A375 (cell line): ENCODE measurements around the gene RASA3. TPM values are rescaled to one million over a fixed set of nuclear protein-coding genes. Genes with fewer than 3 reads are reported as not detected.

Experiments
- total RNA-seq: library from RNA; depleted of rRNA; stranded (reverse); fragments of >200 nt; shearing (Covaris generic); gene quantifications from 2 replicates; pipeline ENCODE4 v1.2.3, GENCODE V29; 2014; rRNA removed

Gene RASA3, protein sequence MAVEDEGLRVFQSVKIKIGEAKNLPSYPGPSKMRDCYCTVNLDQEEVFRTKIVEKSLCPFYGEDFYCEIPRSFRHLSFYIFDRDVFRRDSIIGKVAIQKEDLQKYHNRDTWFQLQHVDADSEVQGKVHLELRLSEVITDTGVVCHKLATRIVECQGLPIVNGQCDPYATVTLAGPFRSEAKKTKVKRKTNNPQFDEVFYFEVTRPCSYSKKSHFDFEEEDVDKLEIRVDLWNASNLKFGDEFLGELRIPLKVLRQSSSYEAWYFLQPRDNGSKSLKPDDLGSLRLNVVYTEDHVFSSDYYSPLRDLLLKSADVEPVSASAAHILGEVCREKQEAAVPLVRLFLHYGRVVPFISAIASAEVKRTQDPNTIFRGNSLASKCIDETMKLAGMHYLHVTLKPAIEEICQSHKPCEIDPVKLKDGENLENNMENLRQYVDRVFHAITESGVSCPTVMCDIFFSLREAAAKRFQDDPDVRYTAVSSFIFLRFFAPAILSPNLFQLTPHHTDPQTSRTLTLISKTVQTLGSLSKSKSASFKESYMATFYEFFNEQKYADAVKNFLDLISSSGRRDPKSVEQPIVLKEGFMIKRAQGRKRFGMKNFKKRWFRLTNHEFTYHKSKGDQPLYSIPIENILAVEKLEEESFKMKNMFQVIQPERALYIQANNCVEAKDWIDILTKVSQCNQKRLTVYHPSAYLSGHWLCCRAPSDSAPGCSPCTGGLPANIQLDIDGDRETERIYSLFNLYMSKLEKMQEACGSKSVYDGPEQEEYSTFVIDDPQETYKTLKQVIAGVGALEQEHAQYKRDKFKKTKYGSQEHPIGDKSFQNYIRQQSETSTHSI
- 34.2 and 34.7 TPM in 2 replicates for total RNA-seq

DNA sequence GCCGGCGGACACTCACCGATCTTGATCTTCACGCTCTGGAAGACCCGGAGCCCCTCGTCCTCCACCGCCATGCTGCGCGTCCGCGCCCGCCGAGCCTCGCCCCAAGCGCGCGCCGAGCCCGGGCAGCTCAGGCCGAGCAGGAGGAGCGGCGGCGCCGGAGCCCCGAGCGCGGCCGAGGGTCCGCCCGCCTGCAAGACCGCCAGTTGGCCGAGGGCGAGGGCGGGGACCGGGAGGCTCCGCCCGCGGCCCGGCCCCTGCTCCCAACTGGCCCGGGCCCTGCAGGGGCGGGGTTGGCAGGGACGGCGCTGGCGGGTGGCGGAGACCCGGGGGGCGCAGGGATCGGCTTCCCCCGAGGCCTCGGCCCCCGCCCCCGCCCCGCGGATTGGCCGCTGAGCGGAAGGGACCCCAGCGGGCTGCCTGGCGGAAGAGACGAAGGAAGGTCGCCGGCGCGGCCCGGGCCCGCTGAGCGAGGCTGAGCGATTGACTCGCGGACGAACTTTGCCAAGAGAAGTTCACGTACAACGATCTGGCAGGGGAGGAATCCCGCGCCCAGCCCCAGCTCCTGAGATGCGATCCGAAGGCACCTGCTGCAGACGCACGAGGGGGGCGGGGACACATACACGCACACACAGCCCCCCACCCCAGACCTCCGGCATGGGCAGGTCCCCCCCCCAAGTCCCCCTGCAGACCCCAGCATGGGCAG is at the start of gene RASA3:
TSS of gene RASA3 (minus strand) at position 205 of the 703 bp plus-strand sequence. CDS start at position 71, 134 bp downstream.

DNA sequence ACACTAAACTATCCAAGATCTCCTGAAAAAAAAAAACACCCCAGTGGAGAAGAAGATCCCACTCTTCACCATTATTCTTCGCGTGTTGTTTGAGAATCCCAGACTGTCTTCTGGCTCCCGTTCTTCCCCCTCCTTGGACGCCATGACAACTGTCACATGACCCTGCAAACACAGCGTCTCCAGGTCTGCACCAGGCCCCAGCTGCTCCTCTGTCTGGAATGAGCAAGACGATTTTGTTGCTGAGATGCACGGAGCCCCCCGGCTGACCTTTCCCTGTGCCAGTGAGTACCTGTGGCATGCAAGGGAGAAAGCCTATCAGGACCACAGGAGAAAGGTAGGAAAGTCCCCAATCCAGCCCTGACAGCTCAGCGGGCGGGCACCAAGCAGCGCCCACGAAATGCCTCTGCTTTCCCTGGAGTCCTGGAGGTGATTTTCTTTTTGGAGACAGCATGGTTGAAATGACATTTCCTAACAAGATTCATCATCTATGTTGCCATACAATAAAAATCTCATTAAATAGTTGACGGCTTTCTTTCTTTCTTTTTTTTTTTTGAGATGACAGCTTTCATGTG is 46.8 kb upstream of the RASA3 start, which contains the start of gene CFAP97D2:
TSS of gene CFAP97D2 (plus strand) at position 171 of the 572 bp plus-strand sequence. CDS start at position 245, 74 bp downstream.

DNA sequence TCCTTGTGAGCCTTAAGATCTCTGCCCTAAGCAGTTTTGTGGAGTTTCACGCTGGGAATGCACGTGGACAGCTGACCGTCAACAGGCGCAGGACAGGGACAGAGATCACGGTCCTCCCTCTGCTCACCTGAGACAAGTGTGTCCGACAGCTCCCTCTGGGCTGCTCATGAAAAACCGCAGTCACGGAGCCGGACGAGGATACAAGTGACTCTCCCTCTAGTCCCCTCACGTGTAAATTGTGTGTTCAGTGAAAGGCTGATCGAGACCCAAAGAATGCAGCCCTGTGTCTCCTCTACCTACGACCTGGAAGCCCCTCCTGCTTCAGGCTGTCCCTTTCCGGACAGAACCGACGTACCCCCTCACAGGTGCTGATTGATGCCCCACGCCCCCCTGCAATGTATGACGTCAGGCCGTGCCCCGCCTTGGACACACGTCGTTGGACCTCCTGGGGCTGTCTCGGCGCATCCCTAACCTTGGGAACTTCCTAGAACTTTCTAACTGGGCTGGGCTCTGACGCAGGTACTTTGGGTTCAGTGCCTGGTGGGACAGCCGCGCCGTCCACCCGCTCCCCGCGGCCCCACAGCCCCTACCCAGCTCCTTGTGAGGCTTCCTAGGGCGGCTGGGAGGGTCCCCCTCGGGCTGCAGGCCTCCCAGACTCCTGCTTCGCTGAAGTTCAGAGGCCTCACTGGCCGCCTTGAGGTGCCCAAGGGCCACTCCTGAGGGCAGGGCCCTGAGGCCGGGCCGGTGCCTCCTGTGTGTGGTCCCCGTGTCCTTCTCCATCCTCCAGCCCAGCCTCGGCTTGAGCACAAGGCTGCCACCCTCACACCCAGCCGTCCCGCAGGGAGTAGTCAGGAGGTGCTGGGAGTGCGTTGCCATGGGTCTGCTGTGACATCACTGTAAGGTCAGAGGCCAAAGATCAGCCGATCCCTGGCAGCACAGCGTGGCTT is 158.9 kb downstream of the RASA3 start, which contains the start of gene C13orf46:
TSS of gene C13orf46 (minus strand) at position 859 of the 947 bp plus-strand sequence. CDS start at position 780, 79 bp downstream.

Other genes starting within 250 kb of the RASA3 start
- 0.82 and 1.4 TPM in 2 replicates for gene C13orf46, start 158.5 kb downstream of the RASA3 start, total RNA-seq
- not detected in 2 replicates for gene CFAP97D2, start 46.6 kb upstream of the RASA3 start, total RNA-seq
- 23.1 and 28.8 TPM in 2 replicates for gene CDC16, start 102.3 kb upstream of the RASA3 start, total RNA-seq
- 32.7 and 37.8 TPM in 2 replicates for gene UPF3A, start 149.0 kb upstream of the RASA3 start, total RNA-seq
- gene CHAMP1, start 181.9 kb upstream of the RASA3 start, total RNA-seq, result 17.4 and 19.6 TPM in 2 replicates